ENCODE results near the gene ACY1.

The ACY1 gene

GRCh38 chr3:52005571-52005986 lies 22.2 kb downstream of the ACY1 start:
- no peak for DNase-seq (ENCODE audit: low read depth in 2 of 2)

- DNase-seq (ENCODE audit: low read depth in 2 of 2), result no peak
These were observed 22.9 kb downstream of the ACY1 start for GRCh38 chr3:52006017-52006819.

GRCh38 chr3:52006820-52007133 lies 23.4 kb downstream of the ACY1 start:
- no peak for DNase-seq (ENCODE audit: low read depth in 2 of 2)

- DNase-seq (ENCODE audit: low read depth in 2 of 2), result no peak
These were observed 24.0 kb downstream of the ACY1 start for GRCh38 chr3:52007291-52007690.

- DNase-seq (ENCODE audit: low read depth in 2 of 2), result no peak
These were observed 27.1 kb downstream of the ACY1 start for GRCh38 chr3:52010431-52010830.

- no peak for DNase-seq (ENCODE audit: low read depth in 2 of 2)
These were observed 29.4 kb downstream of the ACY1 start for GRCh38 chr3:52012699-52013098.

GRCh38 chr3:52013802-52014598 lies 30.7 kb downstream of the ACY1 start:
- DNase-seq (ENCODE audit: low read depth in 2 of 2), result no peak

GRCh38 chr3:52014613-52015012 lies 31.3 kb downstream of the ACY1 start:
- DNase-seq (ENCODE audit: low read depth in 2 of 2), result no peak

GRCh38 chr3:52015438-52016228 lies 32.3 kb downstream of the ACY1 start:
- DNase-seq (ENCODE audit: low read depth in 2 of 2), result no peak

GRCh38 chr3:52017586-52017985 lies 34.3 kb downstream of the ACY1 start:
- DNase-seq (ENCODE audit: low read depth in 2 of 2), result no peak

- no peak for DNase-seq (ENCODE audit: low read depth in 2 of 2)
These were observed 35.1 kb downstream of the ACY1 start for GRCh38 chr3:52018319-52019000.

GRCh38 chr3:52019352-52020080 lies 36.2 kb downstream of the ACY1 start:
- no peak for DNase-seq (ENCODE audit: low read depth in 2 of 2)

- DNase-seq (ENCODE audit: low read depth in 2 of 2), result no peak
These were observed 37.5 kb downstream of the ACY1 start for GRCh38 chr3:52020796-52021195.

- DNase-seq (ENCODE audit: low read depth in 2 of 2), result no peak
These were observed 38.3 kb downstream of the ACY1 start for GRCh38 chr3:52021489-52022268.

GRCh38 chr3:52022323-52023100 lies 39.2 kb downstream of the ACY1 start:
- DNase-seq (ENCODE audit: low read depth in 2 of 2), result no peak

- no peak for DNase-seq (ENCODE audit: low read depth in 2 of 2)
These were observed 39.9 kb downstream of the ACY1 start for GRCh38 chr3:52023101-52023770.

- no peak for DNase-seq (ENCODE audit: low read depth in 2 of 2)
These were observed 40.8 kb downstream of the ACY1 start for GRCh38 chr3:52023860-52024764.
